Neural cell (in vitro differentiated cells): ENCODE data around the gene APBA1. TPM values are rescaled to one million over a fixed set of nuclear protein-coding genes. Genes with fewer than 3 reads are reported as not detected.
A peak's percentile ranks its signal among the peaks of the same experiment; 100 is the strongest.

ENCODE experiments used
- H2AFZ ChIP-seq: fragments of 200-600, 300-800 bp; sonication (generic), shearing (Covaris generic); 2 replicates; pipeline ENCODE4 v1.6.0; 2014; ENCODE audit warnings: low read depth, mild to moderate bottlenecking, antibody characterized with exemption, low read length, moderate library complexity
- H3F3A ChIP-seq: fragments of 200-600 bp; shearing (Covaris generic); 2 replicates; pipeline ENCODE4 v1.6.1; 2016; ENCODE audit warnings: mild to moderate bottlenecking, moderate library complexity, mixed read lengths, antibody characterized with exemption, low read length; ENCODE audit not compliant: insufficient read depth, poor library complexity, severe bottlenecking
- H3K27ac ChIP-seq: fragments of 200-600, 300-800 bp; sonication (generic), shearing (Covaris generic); 2 replicates; pipeline ENCODE4 v1.5.1; 2014; ENCODE audit warnings: mild to moderate bottlenecking, low read length, moderate library complexity
- H3K27me3 ChIP-seq: fragments of 300-800, 200-600 bp; sonication (generic), shearing (Covaris generic); 2 replicates; pipeline ENCODE4 v1.6.0; 2014; ENCODE audit warnings: mild to moderate bottlenecking, low read depth, low read length, moderate library complexity; ENCODE audit not compliant: insufficient read depth
- H3K36me3 ChIP-seq: fragments of 300-800, 200-600 bp; sonication (generic), shearing (Covaris generic); 2 replicates; pipeline ENCODE4 v1.5.1; 2014; ENCODE audit warnings: mild to moderate bottlenecking, antibody characterized with exemption, low read length, moderate library complexity; ENCODE audit not compliant: insufficient read depth
- H3K4me2 ChIP-seq: fragments of 300-800, 200-600 bp; sonication (generic), shearing (Covaris generic); 2 replicates; pipeline ENCODE4 v1.6.0; 2014; ENCODE audit warnings: mild to moderate bottlenecking, low read length
- H3K4me3 ChIP-seq: fragments of 300-800, 200-600 bp; sonication (generic), shearing (Covaris generic); 2 replicates; pipeline ENCODE4 v1.5.1; 2014; ENCODE audit warnings: mild to moderate bottlenecking, low read length, moderate library complexity
- H3K79me2 ChIP-seq: fragments of 200-600 bp; shearing (Covaris generic); replicated peaks from 2 replicates; pipeline ENCODE4 v1.6.0; 2014; ENCODE audit warnings: mild to moderate bottlenecking, low read length, moderate library complexity; ENCODE audit not compliant: insufficient read depth
- H3K9ac ChIP-seq: fragments of 300-800, 200-600 bp; sonication (generic), shearing (Covaris generic); 2 replicates; pipeline ENCODE4 v1.6.1; 2016; ENCODE audit warnings: mild to moderate bottlenecking, low read length, mixed read lengths
- H3K9me2 ChIP-seq: fragments of 200-600 bp; shearing (Covaris generic); 2 replicates; pipeline ENCODE4 v1.6.1; 2016; ENCODE audit warnings: mild to moderate bottlenecking, low read length, mixed read lengths; ENCODE audit not compliant: insufficient read depth
- H3K9me3 ChIP-seq: fragments of 200-600, 300-800 bp; sonication (generic), shearing (Covaris generic); 2 replicates; pipeline ENCODE4 v1.6.1; 2016; ENCODE audit warnings: mild to moderate bottlenecking, mixed run types, low read length, moderate library complexity, mixed read lengths
- H4K20me1 ChIP-seq: fragments of 200-600 bp; shearing (Covaris generic); 2 replicates; pipeline ENCODE4 v1.6.1; 2016; ENCODE audit warnings: mild to moderate bottlenecking, mixed run types; ENCODE audit not compliant: insufficient read depth
- EP300 ChIP-seq: fragments of 450-650 bp; conservative IDR thresholded peaks from 2 replicates; pipeline ENCODE4 v1.6.1; 2014; ENCODE audit warnings: antibody characterized with exemption, mild to moderate bottlenecking, moderate library complexity; ENCODE audit not compliant: poor library complexity, severe bottlenecking
- EZH2 ChIP-seq: fragments of 200-600, 300-800 bp; shearing (Covaris generic), sonication (generic); IDR thresholded peaks from 2 replicates; pipeline ENCODE4 v1.6.1; 2014; ENCODE audit warnings: antibody characterized with exemption, low read length, borderline replicate concordance, mild to moderate bottlenecking; ENCODE audit not compliant: insufficient read depth, poor library complexity, severe bottlenecking
- MXI1 ChIP-seq: fragments of 450-650 bp; conservative IDR thresholded peaks from 2 replicates; pipeline ENCODE4 v1.6.1; 2014; ENCODE audit warnings: antibody characterized with exemption, mild to moderate bottlenecking; ENCODE audit not compliant: poor library complexity, severe bottlenecking
- POLR2AphosphoS5 ChIP-seq: IDR thresholded peaks from 2 replicates; pipeline ENCODE4 v1.6.1; 2012
- RAD21 ChIP-seq: fragments of 450-650 bp; conservative IDR thresholded peaks from 2 replicates; pipeline ENCODE4 v1.6.1; 2014; ENCODE audit warnings: antibody characterized with exemption, mild to moderate bottlenecking, moderate library complexity
- SMC3 ChIP-seq: fragments of 450-650 bp; conservative IDR thresholded peaks from 2 replicates; pipeline ENCODE4 v1.6.1; 2014; ENCODE audit warnings: antibody characterized with exemption, mild to moderate bottlenecking, moderate library complexity; ENCODE audit not compliant: poor library complexity
- TAF1 ChIP-seq: IDR thresholded peaks from 2 replicates; pipeline ENCODE4 v1.6.1; 2012; ENCODE audit warnings: low read depth
- polyA plus RNA-seq: library from polyadenylated mRNA; depleted of rRNA; stranded (reverse); fragments of >200 nt; gene quantifications from 2 replicates; pipeline ENCODE4 v1.2.3, GENCODE V29; 2014
- TF ChIP-seq, protein P1 (sequence below): fragments of 450-650 bp; IDR thresholded peaks from 2 replicates; pipeline ENCODE4 v1.5.1; 2014; ENCODE audit warnings: antibody characterized with exemption, mild to moderate bottlenecking, moderate library complexity; ENCODE audit not compliant: poor library complexity, severe bottlenecking
- TF ChIP-seq, protein P2 (sequence below): IDR thresholded peaks from 2 replicates; pipeline ENCODE4 v1.6.1; 2012; ENCODE audit warnings: borderline replicate concordance

The APBA1 gene
- polyA plus RNA-seq, 1 donor from 2014 or later = 10.9 TPM

- H3F3A ChIP-seq = no peaks in the 10 kb centered on the region
- H3K27me3 ChIP-seq = no peaks in the 10 kb centered on the region
- peak overlapping the region; percentile 52 for H3K4me2 ChIP-seq
- no peaks in the 10 kb centered on the region for H3K36me3 ChIP-seq
- H4K20me1 ChIP-seq = no peaks in the 10 kb centered on the region
- no peaks in the 10 kb centered on the region for H3K9me3 ChIP-seq
- peak overlapping the region; percentile 96 for H3K4me3 ChIP-seq
- no peak for TF ChIP-seq TAF1
- no peak for TF ChIP-seq EP300
- TF ChIP-seq, protein P1, sequence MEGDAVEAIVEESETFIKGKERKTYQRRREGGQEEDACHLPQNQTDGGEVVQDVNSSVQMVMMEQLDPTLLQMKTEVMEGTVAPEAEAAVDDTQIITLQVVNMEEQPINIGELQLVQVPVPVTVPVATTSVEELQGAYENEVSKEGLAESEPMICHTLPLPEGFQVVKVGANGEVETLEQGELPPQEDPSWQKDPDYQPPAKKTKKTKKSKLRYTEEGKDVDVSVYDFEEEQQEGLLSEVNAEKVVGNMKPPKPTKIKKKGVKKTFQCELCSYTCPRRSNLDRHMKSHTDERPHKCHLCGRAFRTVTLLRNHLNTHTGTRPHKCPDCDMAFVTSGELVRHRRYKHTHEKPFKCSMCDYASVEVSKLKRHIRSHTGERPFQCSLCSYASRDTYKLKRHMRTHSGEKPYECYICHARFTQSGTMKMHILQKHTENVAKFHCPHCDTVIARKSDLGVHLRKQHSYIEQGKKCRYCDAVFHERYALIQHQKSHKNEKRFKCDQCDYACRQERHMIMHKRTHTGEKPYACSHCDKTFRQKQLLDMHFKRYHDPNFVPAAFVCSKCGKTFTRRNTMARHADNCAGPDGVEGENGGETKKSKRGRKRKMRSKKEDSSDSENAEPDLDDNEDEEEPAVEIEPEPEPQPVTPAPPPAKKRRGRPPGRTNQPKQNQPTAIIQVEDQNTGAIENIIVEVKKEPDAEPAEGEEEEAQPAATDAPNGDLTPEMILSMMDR = no peak
- TF ChIP-seq EZH2 = no peak
- no peak for TF ChIP-seq SMC3
- no peak for TF ChIP-seq RAD21
- TF ChIP-seq POLR2AphosphoS5 = no peak
- TF ChIP-seq MXI1 = no peak
- TF ChIP-seq, protein P2, sequence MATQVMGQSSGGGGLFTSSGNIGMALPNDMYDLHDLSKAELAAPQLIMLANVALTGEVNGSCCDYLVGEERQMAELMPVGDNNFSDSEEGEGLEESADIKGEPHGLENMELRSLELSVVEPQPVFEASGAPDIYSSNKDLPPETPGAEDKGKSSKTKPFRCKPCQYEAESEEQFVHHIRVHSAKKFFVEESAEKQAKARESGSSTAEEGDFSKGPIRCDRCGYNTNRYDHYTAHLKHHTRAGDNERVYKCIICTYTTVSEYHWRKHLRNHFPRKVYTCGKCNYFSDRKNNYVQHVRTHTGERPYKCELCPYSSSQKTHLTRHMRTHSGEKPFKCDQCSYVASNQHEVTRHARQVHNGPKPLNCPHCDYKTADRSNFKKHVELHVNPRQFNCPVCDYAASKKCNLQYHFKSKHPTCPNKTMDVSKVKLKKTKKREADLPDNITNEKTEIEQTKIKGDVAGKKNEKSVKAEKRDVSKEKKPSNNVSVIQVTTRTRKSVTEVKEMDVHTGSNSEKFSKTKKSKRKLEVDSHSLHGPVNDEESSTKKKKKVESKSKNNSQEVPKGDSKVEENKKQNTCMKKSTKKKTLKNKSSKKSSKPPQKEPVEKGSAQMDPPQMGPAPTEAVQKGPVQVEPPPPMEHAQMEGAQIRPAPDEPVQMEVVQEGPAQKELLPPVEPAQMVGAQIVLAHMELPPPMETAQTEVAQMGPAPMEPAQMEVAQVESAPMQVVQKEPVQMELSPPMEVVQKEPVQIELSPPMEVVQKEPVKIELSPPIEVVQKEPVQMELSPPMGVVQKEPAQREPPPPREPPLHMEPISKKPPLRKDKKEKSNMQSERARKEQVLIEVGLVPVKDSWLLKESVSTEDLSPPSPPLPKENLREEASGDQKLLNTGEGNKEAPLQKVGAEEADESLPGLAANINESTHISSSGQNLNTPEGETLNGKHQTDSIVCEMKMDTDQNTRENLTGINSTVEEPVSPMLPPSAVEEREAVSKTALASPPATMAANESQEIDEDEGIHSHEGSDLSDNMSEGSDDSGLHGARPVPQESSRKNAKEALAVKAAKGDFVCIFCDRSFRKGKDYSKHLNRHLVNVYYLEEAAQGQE = no peak
- peaks cover 26% of the 10 kb centered on the region for H3K79me2 ChIP-seq
- peak overlapping the region; percentile 88 for H3K27ac ChIP-seq
- peak overlapping the region; percentile 78 for H2AFZ ChIP-seq
- H3K9me2 ChIP-seq = no peaks in the 10 kb centered on the region
- H3K9ac ChIP-seq = peak overlapping the region; percentile 96
These were observed 1.1 kb upstream of the APBA1 start for GRCh38 chr9:69673311-69673640.

GRCh38 chr9:69672596-69673310 is 582 bp upstream of the APBA1 start:
- H3K9ac ChIP-seq = peak overlapping the region; percentile 96
- H3K27ac ChIP-seq = peak overlapping the region; percentile 88

More at GRCh38 chr9:69672596-69673310, 582 bp upstream of the APBA1 start:
- Histone ChIP-seq H2AFZ (peak overlapping the region; percentile 78), H3F3A (no peaks in the 10 kb centered on the region), H3K9me2 (no peaks in the 10 kb centered on the region), H3K4me2 (peak overlapping the region; percentile 52), H3K79me2 (peaks cover 26% of the 10 kb centered on the region), H3K4me3 (peak overlapping the region; percentile 96), H3K27me3 (no peaks in the 10 kb centered on the region), H4K20me1 (no peaks in the 10 kb centered on the region), H3K9me3 (no peaks in the 10 kb centered on the region), H3K36me3 (no peaks in the 10 kb centered on the region)
- TF ChIP-seq SMC3 = peak; percentile 91
- TF ChIP-seq, protein P1 = peak; percentile 95
- no peak for TF ChIP-seq MXI1
- peak; percentile 38 for TF ChIP-seq POLR2AphosphoS5
- TF ChIP-seq RAD21 = peak; percentile 80
- peak; percentile 52 for TF ChIP-seq TAF1
- TF ChIP-seq EZH2 = no peak
- TF ChIP-seq, protein P2 = peak; percentile 78
